GM11168 (cell line): ENCODE measurements around the gene SHLD1.
"Not testable (repeated sequence)": the region's sequence is repeated elsewhere in the genome, so short reads cannot be mapped to it uniquely, and the experiment has no call there.

ENCODE experiments used
- in situ Hi-C: fragments of 300-500 bp; cut with MboI; formaldehyde crosslinking; loops from one replicate; pipeline ENCODE4 v1.12.0; 2022; ENCODE audit warnings: low sequenced_read_pairs; ENCODE audit not compliant: unreplicated experiment

The SHLD1 gene

GRCh38 chr20:5779071-5779900 is 29.1 kb downstream of the SHLD1 start:
- in situ Hi-C loops: loop anchor here (10.0 kb wide), 1 partner anchor 214 kb away; no protein-coding TSS in a partner anchor

DNA sequence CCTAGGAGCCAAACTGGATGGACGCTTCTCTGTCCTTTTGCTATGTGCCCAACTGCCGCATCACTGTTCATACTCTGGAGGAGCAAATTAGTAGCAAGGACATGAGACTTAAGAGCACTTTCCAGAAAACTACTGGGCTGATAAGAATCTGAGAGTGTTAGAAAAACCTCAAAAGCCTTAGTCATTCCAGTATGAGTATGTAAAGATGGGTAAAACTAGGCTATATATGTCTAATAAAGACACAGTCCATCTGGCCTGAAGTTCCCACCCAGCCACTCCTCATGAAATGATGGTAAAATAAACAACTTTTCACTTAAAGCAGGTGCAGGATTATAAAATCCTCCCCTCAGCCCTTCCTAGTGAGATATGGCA is 30.6 kb downstream of the SHLD1 start:
- in situ Hi-C loops: no loop called here

GRCh38 chr20:5781367-5781766 is 31.2 kb downstream of the SHLD1 start:
- in situ Hi-C loops: not testable (repeated sequence)

DNA sequence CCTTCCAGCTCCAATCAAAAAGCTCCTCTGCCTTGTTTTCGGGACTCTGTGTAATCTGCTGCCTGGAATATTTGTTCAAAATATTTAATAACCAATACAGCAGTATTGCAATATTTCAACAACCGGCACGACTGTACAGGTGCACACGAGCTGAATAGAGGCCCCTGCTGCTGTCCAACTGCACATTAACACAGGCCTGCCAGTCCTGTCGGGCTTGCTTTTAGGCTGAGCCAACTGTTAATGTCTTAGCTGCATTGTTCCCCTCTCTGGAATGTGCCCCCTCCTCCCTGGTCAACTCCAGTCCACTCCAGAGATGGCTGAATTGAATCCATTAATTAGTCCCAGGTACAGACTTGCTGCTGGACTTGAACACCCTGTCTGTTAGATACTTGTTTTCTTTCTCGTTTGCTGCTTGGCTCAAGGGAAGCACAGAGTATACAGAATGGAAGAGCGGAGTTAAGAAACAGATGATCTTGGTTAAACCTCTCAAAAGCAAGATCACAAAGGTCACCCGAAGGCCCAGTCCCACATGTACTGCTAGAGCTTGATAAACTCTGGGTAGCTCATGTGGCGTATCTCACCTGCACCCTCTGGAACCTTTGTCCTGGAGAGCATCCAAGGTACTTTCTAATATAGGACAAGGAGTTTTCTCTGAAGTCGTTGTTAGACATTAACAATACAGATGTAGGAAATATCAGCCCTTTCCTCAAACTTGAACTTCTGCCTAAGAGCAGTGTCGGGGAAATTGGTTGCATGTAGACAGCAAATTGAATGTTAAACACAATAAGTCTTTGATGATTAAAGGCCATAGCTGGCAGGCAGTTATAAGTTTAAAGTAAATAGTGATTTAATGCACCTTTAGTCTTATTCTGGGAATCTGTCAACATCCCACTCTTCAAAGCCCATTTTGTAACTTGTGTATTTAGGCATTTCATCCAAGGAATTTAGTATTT is 31.9 kb downstream of the SHLD1 start:
- in situ Hi-C loops: no loop called here

- in situ Hi-C loops: no loop called here
Observed at GRCh38 chr20:5784735-5785134, 34.5 kb downstream of the SHLD1 start.

DNA sequence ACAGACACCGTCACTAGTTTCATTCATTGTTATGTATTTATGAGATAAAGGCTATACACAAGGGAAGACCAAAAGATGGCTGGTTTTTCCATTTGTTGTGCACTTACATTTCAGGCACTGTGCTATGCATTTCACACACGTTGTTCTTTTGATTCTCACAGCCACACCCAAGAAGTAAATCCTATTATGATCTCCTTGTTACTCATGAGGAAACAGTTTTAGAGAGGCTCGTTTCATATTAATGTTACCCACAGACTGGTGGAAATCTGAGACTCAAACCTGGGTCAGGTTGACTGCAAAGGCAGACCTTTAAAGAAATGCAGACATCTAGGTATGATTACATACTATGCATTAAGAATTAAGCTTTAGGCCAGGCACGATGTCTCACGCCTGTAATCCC is 34.9 kb downstream of the SHLD1 start:
- in situ Hi-C loops: no loop called here

GRCh38 chr20:5786930-5787795 is 37.0 kb downstream of the SHLD1 start:
- in situ Hi-C loops: no loop called here

GRCh38 chr20:5787796-5788165 is 37.6 kb downstream of the SHLD1 start:
- in situ Hi-C loops: no loop called here

GRCh38 chr20:5788385-5788895 is 38.2 kb downstream of the SHLD1 start:
- in situ Hi-C loops: no loop called here

DNA sequence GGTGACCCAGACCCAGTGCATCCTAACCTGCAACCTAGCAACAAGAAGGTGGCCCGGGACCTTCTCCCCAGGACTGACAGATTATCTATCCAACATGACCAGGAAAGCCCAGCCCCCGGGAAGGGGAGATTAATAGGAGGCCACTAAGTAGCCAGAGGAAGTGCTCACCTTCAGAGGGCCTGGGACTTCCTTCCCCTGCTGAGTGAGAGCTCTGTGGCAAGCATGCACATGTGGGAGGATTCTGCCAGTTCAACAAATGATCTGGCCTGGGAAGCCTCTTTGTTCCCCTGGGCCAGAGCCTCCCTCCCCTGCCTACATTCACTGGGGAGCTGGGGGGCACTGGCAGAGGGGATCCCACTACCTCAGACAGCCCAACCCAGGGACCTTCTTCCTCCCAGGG is 39.6 kb downstream of the SHLD1 start:
- in situ Hi-C loops: no loop called here

GRCh38 chr20:5793916-5794315 is 43.7 kb downstream of the SHLD1 start:
- in situ Hi-C loops: no loop called here

- in situ Hi-C loops: no loop called here
Observed at GRCh38 chr20:5796331-5797040, 46.3 kb downstream of the SHLD1 start.

DNA sequence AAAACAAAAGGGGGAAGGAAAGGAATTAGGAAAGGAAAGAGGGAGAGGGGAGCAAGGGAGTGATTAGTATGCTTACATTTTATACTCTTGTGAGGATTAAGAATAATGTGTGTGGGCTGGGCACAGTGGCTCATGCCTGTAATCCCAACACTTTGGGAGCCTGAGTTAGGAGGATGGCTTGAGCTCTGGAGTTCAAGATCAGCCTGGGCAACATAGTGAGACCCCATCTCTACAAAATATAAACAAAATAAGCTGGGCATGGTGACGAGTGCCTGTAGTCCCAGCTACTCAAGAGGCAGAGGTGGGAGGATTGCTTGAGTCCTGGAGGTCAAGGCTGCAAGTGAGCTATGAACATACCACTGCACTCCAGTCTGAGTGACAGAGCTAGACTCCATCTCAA is 47.0 kb downstream of the SHLD1 start:
- in situ Hi-C loops: no loop called here

DNA sequence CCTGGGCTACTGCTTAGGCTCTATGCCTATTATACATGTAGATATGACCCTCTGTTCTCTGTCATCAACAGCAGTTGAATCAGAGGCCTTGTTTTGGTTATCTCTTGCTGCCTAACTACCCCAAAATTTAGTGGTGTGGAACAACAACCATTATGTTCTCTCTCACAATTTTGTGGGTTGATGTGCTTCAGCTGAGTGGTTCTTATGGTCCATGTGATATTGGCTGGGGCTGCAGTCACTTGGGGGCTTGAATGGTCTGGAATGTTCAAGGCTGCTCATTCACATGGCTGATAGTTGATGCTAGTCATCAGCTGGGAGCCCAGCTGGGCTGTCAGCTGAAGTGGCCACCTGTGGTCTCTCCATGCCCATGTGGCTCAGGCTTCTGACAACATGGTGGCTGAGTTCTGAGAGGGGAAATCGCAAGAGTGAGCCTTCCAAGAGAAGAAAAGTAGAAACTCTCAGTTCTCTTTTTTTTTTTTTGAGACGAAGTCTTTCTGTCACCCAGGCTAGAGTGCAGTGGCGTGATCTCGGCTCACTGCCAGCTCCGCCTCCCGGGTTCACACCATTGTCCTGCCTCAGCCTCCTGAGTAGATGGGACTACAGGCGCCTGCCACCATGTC is 47.8 kb downstream of the SHLD1 start:
- in situ Hi-C loops: no loop called here

DNA sequence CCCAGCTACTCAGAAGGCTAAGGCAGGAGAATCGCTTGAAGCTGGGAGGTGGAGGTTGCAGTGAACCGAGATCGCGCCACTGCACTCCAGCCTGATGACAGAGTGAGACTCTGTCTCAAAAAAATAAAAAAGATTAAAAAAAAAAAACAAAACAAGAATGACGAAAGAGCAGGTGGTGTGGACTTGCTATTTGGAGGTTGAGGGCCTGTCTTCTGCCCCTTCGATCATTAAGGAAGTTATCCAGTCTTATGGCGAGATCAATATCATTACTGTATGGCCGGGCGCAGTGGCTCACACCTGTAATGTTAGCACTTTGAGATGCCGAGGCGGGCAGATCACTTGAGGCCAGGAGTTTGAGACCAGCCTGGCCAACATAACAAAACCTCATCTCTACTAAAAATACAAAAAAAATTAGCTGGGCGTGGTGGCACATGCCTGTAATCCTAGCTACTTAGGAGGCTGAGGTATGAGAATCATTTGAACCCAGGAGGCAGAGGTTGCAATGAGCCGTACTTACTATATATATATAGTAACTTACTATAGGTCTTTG is 53.6 kb downstream of the SHLD1 start:
- in situ Hi-C loops: not testable (repeated sequence)

GRCh38 chr20:5806457-5807263 is 56.5 kb downstream of the SHLD1 start:
- in situ Hi-C loops: no loop called here

- in situ Hi-C loops: no loop called here
Observed at GRCh38 chr20:5807431-5807830, 57.2 kb downstream of the SHLD1 start.

DNA sequence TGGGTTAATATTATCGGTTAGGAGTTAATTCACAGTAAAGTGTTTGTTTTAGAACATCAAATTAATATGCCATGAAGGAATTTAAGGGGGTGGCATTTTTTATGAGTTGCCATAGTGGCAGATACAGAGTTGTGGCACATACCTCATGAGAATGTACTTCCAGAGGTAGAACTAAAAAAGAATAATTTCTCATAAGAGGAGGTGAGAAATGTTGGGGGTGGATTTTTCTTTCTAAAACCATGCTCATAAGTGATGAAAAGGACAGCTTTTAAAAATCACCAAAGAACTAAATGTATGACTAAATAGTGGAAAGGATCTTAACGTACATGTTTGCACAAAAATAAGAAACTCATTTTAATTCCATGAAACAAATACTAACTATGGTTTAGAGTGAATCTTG is 58.7 kb downstream of the SHLD1 start:
- in situ Hi-C loops: no loop called here
